Measurements from ENCODE around the gene ZWILCH. TPM values are rescaled to one million over a fixed set of nuclear protein-coding genes. Genes with fewer than 3 reads are reported as not detected.

Gene ZWILCH
- total and polyA plus RNA-seq, 2 donors (not counting 3 experiments of a cell fraction or from before 2014, with no cell fraction given) = 9.3 to 28.8 TPM

DNA sequence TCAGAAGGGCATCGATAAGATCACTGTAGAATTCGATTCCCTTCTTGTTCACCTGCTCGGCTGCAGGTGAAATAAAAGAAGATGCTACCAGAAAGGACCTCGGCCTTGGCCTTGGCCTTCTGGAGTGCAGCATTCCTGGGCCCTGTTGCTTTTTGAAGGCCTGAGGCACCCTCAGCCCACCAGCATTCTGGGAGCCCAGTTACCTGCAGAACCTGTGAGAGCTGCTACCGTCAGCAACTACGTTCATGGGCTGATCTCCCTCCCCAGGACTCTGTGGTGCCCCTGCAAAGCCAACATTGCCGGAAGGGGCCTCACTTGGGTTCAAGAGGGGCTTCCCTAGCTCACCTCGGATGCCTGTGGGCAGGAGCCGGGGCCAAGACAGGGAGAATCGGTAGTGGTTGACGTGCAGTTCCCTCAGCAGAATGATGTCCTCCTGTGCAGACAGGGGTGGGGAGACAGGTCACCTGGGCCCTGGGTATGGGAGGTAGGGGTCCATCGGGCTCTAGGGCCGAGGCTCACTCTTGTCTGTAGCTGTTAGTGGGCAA lies 58.5 kb downstream of the ZWILCH start:
- intact Hi-C loops (cut with micrococcal nuclease) (no loop called here), dilution Hi-C loops (cut with MboI; ENCODE audit: extremely low pct_ligation_motif_present, low sequenced_read_pairs) (no loop called here)
- H3K36me3 ChIP-seq (ENCODE audit: control insufficient read depth in 2 of 2, extremely low read depth in 1 of 2, insufficient read depth in 2 of 2, low read length in 2 of 2) = no peaks in the 10 kb centered on the region
- DNase-seq (ENCODE audit: low read depth, low spot score) = no peak
- H3K9me1 ChIP-seq (replicated peaks; ENCODE audit: control insufficient read depth, extremely low read depth, insufficient read depth, low read length) = no peaks in the 10 kb centered on the region
- ChIA-PET POLR2A (no interaction called here), CTCF (no interaction called here)
- H3K79me2 ChIP-seq (ENCODE audit: control insufficient read depth, insufficient read depth, low read length) = no peaks in the 10 kb centered on the region
- H4K20me1 ChIP-seq (replicated peaks; ENCODE audit: control insufficient read depth, extremely low read depth, insufficient read depth, low read length) = no peaks in the 10 kb centered on the region
- no peaks in the 10 kb centered on the region for H3K4me1 ChIP-seq (ENCODE audit: control insufficient read depth, extremely low read depth, insufficient read depth, low read length)
- TF ChIP-seq GATA2 (IDR thresholded peaks at IDR 0.05; ENCODE audit: insufficient read depth, insufficient read length, low read depth, low read length) = no peak
- TF ChIP-seq, protein P1, sequence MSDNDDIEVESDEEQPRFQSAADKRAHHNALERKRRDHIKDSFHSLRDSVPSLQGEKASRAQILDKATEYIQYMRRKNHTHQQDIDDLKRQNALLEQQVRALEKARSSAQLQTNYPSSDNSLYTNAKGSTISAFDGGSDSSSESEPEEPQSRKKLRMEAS (IDR thresholded peaks at IDR 0.05; ENCODE audit: insufficient read depth, insufficient read length) = no peak
- no peak for TF ChIP-seq POLR2AphosphoS5 (IDR thresholded peaks at IDR 0.05; ENCODE audit: insufficient read depth, low read depth, low read length)
- TF ChIP-seq JUN (IDR thresholded peaks at IDR 0.05; ENCODE audit: borderline replicate concordance, insufficient read depth, insufficient read length, low read depth) = no peak
- TF ChIP-seq, protein P2, sequence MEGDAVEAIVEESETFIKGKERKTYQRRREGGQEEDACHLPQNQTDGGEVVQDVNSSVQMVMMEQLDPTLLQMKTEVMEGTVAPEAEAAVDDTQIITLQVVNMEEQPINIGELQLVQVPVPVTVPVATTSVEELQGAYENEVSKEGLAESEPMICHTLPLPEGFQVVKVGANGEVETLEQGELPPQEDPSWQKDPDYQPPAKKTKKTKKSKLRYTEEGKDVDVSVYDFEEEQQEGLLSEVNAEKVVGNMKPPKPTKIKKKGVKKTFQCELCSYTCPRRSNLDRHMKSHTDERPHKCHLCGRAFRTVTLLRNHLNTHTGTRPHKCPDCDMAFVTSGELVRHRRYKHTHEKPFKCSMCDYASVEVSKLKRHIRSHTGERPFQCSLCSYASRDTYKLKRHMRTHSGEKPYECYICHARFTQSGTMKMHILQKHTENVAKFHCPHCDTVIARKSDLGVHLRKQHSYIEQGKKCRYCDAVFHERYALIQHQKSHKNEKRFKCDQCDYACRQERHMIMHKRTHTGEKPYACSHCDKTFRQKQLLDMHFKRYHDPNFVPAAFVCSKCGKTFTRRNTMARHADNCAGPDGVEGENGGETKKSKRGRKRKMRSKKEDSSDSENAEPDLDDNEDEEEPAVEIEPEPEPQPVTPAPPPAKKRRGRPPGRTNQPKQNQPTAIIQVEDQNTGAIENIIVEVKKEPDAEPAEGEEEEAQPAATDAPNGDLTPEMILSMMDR (IDR thresholded peaks at IDR 0.05; ENCODE audit: extremely low read depth in 1 of 2, insufficient read depth in 1 of 2, low read depth in 1 of 2, low read length in 2 of 2) = no peak
- TF ChIP-seq POLR2A (IDR thresholded peaks at IDR 0.05; ENCODE audit: low read depth, low read length) = no peak
- TF ChIP-seq MYC (IDR thresholded peaks at IDR 0.05; ENCODE audit: low read depth, low read length) = no peak
- TF ChIP-seq EZH2 (IDR thresholded peaks at IDR 0.05; ENCODE audit: borderline replicate concordance, low read depth, low read length, severe bottlenecking) = no peak
- TF ChIP-seq FOS (IDR thresholded peaks at IDR 0.05; ENCODE audit: borderline replicate concordance, insufficient read depth, low read length) = no peak
- FAIRE-seq = no peak
- no peak overlapping the region for H3K4me2 ChIP-seq (ENCODE audit: insufficient read depth, low read length)
- no TSS peak for BruUV-seq (replicated peaks)
- no peak overlapping the region for H3K27ac ChIP-seq (ENCODE audit: insufficient read depth, low read depth, low read length)
- no peaks in the 10 kb centered on the region for H3K9me3 ChIP-seq (replicated peaks; ENCODE audit: control insufficient read depth, insufficient read depth, low read length)
- H3K4me3 ChIP-seq (replicated peaks in 1 of 3; ENCODE audit: insufficient read depth in 1 of 3, low read depth in 1 of 3, low read length in 3 of 3) = no peak overlapping the region
- no peak overlapping the region for H3K9ac ChIP-seq (replicated peaks; ENCODE audit: extremely low read depth, insufficient read depth, low read length)
- H3K27me3 ChIP-seq (ENCODE audit: control insufficient read depth in 2 of 2, insufficient read depth in 2 of 2, low read length in 2 of 2) = no peaks in the 10 kb centered on the region
- H2AFZ ChIP-seq (ENCODE audit: low read depth, low read length) = no peak overlapping the region

All from endothelial cell of umbilical vein (primary cell).